Measurements from ENCODE around the gene BTBD1.
"Not testable (repeated sequence)": the region's sequence is repeated elsewhere in the genome, so short reads cannot be mapped to it uniquely, and the experiment has no call there.

The BTBD1 gene

GRCh38 chr15:83016906-83017305 lies 50.1 kb downstream of the BTBD1 start:
- H3K4me3 ChIP-seq (ENCODE audit: low read depth, low read length): no peak overlapping the region
- TF ChIP-seq CTCF (IDR thresholded peaks at IDR 0.05; ENCODE audit: low read depth, low read length): no peak

GRCh38 chr15:83015361-83015760 lies 51.7 kb downstream of the BTBD1 start:
- TF ChIP-seq CTCF (IDR thresholded peaks at IDR 0.05; ENCODE audit: low read depth, low read length): no peak
- no peak overlapping the region for H3K4me3 ChIP-seq (ENCODE audit: low read depth, low read length)

- H3K4me3 ChIP-seq (ENCODE audit: low read depth, low read length): no peak overlapping the region
- no peak for TF ChIP-seq CTCF (IDR thresholded peaks at IDR 0.05; ENCODE audit: low read depth, low read length)
Observed at GRCh38 chr15:83014205-83014653, 52.8 kb downstream of the BTBD1 start.

GRCh38 chr15:83012636-83013035 lies 54.4 kb downstream of the BTBD1 start:
- no peak for TF ChIP-seq CTCF (IDR thresholded peaks at IDR 0.05; ENCODE audit: low read depth, low read length)
- no peak overlapping the region for H3K4me3 ChIP-seq (ENCODE audit: low read depth, low read length)

- no peak for TF ChIP-seq CTCF (IDR thresholded peaks at IDR 0.05; ENCODE audit: low read depth, low read length)
- peak overlapping the region; percentile 99 for H3K4me3 ChIP-seq (ENCODE audit: low read depth, low read length)
Observed at GRCh38 chr15:83012076-83012426, 55.0 kb downstream of the BTBD1 start.

GRCh38 chr15:83011271-83012075 lies 55.6 kb downstream of the BTBD1 start, which contains the start of gene C15orf40:
TSS of gene C15orf40 (minus strand) at chr15:83011639. CDS start at chr15:83011607, 32 bp downstream.
- TF ChIP-seq CTCF (IDR thresholded peaks at IDR 0.05; ENCODE audit: low read depth, low read length): peak; percentile 45; the same call in 1 of the 2 replicates
- H3K4me3 ChIP-seq (ENCODE audit: low read depth, low read length): peak within 1 kb of the TSS; percentile 99

GRCh38 chr15:83010709-83011270 lies 56.3 kb downstream of the BTBD1 start:
- peak; percentile 87 for TF ChIP-seq CTCF (IDR thresholded peaks at IDR 0.05; ENCODE audit: low read depth, low read length)
- peak overlapping the region; percentile 99 for H3K4me3 ChIP-seq (ENCODE audit: low read depth, low read length)

- not testable (repeated sequence) for H3K4me3 ChIP-seq (ENCODE audit: low read depth, low read length)
Observed at GRCh38 chr15:83000672-83001031, 66.4 kb downstream of the BTBD1 start.
